Inferior parietal cortex (tissue), 1 donor: ENCODE results near the gene GRAMD1A.

ENCODE experiments used
- DNase-seq: peaks from one replicate; pipeline ENCODE4 v3.0.0-alpha.2; 2016; ENCODE audit errors: extremely low spot score

GRAMD1A gene

DNA sequence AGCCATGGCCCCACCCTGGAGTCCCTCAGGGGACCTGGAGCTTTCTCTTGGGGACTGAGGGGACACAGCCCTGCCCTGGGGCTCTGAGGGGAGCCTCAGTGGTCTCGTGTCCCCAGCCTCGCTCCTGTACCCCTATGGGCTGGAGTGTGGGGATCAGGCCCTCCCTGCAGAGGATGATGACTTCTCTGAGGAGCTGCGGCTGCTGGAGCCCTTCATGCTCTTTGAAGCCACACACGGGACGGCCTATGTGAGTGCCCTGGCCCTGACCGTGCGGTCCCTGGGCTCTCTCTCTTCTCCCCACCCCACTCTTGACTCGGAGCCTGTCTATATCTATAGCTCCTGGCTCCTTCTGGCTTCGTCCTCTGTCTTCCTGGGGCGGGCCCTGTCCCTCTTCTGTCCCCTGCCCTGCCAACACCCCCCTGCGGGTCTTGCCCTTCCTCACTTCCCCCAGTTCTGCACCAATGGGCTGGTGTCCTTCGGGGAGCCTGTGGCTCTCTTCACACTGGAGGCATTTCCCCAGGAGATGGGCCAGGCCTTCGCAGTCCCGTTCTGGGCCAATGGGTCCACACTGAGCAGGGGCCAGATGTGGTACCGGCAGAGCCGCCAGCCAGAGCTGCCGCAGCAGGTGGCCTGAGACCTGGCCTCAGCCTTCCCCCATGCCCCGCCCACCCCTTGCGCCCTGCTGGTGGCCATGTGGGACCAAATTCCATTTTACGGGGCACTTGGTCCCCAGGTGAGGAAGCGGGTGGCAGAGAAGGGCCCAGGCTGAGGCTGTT is 74.5 kb downstream of the GRAMD1A start:
- no peak for DNase-seq

DNA sequence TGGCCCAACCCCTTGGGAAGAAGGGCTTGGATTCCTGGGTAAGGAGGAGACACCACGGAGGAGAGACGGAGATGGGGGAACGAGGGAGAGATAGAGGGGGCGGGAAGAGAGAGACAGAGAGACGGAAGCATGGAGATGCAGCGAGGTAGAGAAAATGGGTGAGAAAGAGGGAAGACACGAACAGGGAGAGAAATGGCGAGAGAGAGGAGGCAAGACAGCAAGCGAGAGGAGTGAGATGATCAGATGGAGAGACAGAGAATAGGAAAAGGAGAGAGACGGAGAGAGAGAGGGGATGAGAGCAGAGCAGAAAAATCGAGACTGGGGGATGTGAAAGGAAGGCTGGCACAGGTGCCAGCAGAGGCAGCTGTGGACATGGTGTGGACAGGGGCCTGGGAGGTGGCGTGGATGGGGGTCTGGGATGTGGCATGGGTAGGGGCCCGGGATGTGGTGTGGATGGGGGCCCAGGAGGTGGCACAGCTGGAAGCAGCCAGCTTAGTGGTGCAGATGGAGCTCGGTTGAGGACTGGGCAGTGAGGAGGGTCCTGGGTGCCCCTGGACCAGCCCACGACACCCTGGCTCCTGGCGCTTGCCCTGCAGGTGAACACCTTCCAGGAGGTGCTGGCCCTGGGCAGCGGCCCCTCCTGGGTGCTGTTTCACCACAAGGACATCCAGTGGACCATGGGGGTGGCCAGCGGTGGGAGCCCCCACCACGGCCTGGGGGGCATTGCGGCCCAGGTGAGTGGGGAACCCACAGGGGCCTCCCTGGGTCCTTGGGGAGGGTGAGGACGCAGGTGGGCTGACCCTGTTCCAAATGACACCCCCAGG is 75.3 kb downstream of the GRAMD1A start:
- DNase-seq, result no peak

DNA sequence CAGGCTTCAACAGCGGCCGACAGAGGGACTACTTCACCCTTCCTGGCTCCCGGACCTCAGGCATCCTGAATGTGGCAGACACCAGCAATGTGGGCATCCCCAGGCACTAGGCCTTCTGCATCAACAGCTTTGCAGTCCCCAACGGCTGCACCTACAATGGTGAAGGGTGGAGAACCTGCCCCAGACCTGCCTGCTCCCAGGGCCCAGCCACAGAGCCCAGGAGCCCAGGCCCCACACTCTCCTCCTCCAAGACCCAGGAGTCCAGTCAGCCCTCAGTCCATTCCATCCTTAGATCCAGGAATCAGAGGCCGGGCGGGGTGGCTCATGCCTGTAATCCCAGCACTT is 75.9 kb downstream of the GRAMD1A start:
- DNase-seq, result no peak
